ENCODE results near the gene MRGPRX2. TPM values are rescaled to one million over a fixed set of nuclear protein-coding genes. Genes with fewer than 3 reads are reported as not detected.

Gene MRGPRX2
- total RNA-seq, 1 donor from 2014 or later, result not detected

DNA sequence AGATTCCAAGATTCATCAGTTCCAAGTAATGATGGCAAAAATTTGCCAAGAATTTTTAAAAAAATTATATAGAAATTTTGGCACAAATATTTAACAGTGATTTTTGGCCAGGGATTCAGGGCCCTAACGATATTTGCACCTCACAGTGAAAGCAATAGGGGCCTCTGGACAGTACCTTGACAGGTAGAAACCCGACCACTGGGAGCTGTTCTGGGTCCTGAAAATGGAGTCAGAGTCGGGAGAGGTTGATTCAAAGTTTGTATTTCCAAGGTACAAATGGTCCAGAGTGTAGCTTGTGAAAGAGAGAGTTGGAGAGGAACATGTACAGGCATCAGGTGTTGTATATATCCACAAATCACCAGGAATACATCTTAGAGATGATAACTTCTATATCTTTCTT, 41.6 kb downstream of the MRGPRX2 start:
- Histone ChIP-seq H3K27me3 (ENCODE audit: control insufficient read depth in 3 of 3, insufficient read depth in 3 of 3, low read length in 3 of 3) (no peaks in the 10 kb centered on the region), H3K36me3 (ENCODE audit: control insufficient read depth in 3 of 3, insufficient read depth in 3 of 3, low read length in 3 of 3) (no peaks in the 10 kb centered on the region), H3K27ac (ENCODE audit: low read depth, low read length) (no peak overlapping the region), H3K4me3 (ENCODE audit: low read length in 3 of 3) (no peak overlapping the region), H3K4me1 (ENCODE audit: control insufficient read depth in 3 of 3, insufficient read depth in 3 of 3, low read length in 3 of 3) (no peaks in the 10 kb centered on the region), H3K9me3 (ENCODE audit: control insufficient read depth in 3 of 3, low read length in 3 of 3) (no peaks in the 10 kb centered on the region), H3K9ac (ENCODE audit: low read depth in 1 of 3, low read length in 3 of 3) (no peak overlapping the region)

DNA sequence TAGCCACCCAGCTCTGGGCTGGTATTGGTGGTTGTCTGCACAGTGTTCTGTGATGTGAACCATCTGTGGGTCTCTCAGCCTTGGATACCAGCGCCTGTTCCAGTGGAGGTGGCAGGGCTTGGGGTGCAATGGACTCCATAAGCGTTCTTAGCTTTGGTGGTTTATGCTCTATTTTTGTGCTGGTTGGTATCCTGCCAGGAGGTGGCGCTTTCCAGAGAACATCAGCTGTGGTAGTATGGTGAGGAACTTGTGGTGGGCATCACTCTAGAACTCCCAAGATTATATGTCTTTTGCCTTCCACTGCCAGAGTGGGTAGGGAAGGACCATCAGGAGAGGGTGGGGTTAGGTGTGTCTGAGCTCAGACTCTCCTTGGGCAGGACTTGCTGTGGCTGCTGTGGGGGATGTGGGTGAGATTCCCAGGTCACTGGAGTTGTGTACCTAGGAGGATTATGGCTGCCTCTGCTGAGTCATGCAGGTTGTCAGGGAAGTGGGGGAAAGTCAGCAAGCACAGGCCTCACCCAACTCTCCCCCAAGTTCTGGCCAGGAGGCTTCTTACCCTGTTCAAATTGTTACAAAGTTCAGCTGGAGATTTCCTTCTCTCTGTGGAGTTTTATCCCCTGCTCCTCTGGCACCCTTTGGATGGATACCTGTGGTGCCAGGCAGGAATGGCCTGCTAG, 47.2 kb downstream of the MRGPRX2 start:
- no peaks in the 10 kb centered on the region for H3K9me3 ChIP-seq (ENCODE audit: control insufficient read depth in 3 of 3, low read length in 3 of 3)
- no peak overlapping the region for H3K4me3 ChIP-seq (ENCODE audit: low read length in 3 of 3)
- H3K9ac ChIP-seq (ENCODE audit: low read depth in 1 of 3, low read length in 3 of 3), result no peak overlapping the region
- no peak overlapping the region for H3K27ac ChIP-seq (ENCODE audit: low read depth, low read length)
- no peaks in the 10 kb centered on the region for H3K27me3 ChIP-seq (ENCODE audit: control insufficient read depth in 3 of 3, insufficient read depth in 3 of 3, low read length in 3 of 3)
- H3K36me3 ChIP-seq (ENCODE audit: control insufficient read depth in 3 of 3, insufficient read depth in 3 of 3, low read length in 3 of 3), result no peaks in the 10 kb centered on the region
- H3K4me1 ChIP-seq (ENCODE audit: control insufficient read depth in 3 of 3, insufficient read depth in 3 of 3, low read length in 3 of 3), result no peaks in the 10 kb centered on the region

DNA sequence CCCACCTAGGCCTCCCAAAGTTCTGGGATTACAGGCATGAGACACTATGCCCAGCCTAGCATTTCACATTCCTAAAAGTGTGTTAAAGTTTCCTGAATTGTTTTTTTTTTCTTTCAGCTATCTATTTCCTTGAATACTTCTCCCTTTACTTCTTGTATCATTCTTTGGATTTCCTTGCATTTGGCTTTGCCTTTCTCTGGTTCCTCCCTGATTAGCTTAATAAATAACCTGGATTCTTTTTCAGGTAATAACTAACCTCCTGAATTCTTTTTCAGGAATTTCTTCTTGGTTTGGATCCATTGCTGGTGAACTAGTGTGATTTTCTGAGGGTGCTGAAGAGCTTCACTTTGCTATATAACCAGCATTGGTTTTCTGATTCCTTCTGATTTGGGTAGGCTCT, 47.9 kb downstream of the MRGPRX2 start:
- no peaks in the 10 kb centered on the region for H3K4me1 ChIP-seq (ENCODE audit: control insufficient read depth in 3 of 3, insufficient read depth in 3 of 3, low read length in 3 of 3)
- H3K27ac ChIP-seq (ENCODE audit: low read depth, low read length), result no peak overlapping the region
- no peak overlapping the region for H3K4me3 ChIP-seq (ENCODE audit: low read length in 3 of 3)
- no peaks in the 10 kb centered on the region for H3K9me3 ChIP-seq (ENCODE audit: control insufficient read depth in 3 of 3, low read length in 3 of 3)
- H3K27me3 ChIP-seq (ENCODE audit: control insufficient read depth in 3 of 3, insufficient read depth in 3 of 3, low read length in 3 of 3), result no peaks in the 10 kb centered on the region
- no peaks in the 10 kb centered on the region for H3K36me3 ChIP-seq (ENCODE audit: control insufficient read depth in 3 of 3, insufficient read depth in 3 of 3, low read length in 3 of 3)
- H3K9ac ChIP-seq (ENCODE audit: low read depth in 1 of 3, low read length in 3 of 3), result no peak overlapping the region

Other genes starting within 250 kb of the MRGPRX2 start
- gene MRGPRX1, start 121.3 kb downstream of the MRGPRX2 start, total RNA-seq, result not detected
- gene ZDHHC13, start 56.5 kb upstream of the MRGPRX2 start, total RNA-seq, result 6.8 TPM
- gene CSRP3, start 141.3 kb upstream of the MRGPRX2 start, total RNA-seq, result 360 TPM
- 4.2 TPM for gene E2F8, start 180.2 kb upstream of the MRGPRX2 start, total RNA-seq